GM03348 (cell line): ENCODE measurements around the gene TMEM53.
"Not testable (repeated sequence)": the region's sequence is repeated elsewhere in the genome, so short reads cannot be mapped to it uniquely, and the experiment has no call there.

Source experiments
- DNase-seq: peaks from one replicate; pipeline ENCODE4 v3.0.0; 2012; ENCODE audit warnings: low spot score

TMEM53 gene

GRCh38 chr1:44672254-44672955, 1.9 kb downstream of the TMEM53 start:
- no peak for DNase-seq

DNA sequence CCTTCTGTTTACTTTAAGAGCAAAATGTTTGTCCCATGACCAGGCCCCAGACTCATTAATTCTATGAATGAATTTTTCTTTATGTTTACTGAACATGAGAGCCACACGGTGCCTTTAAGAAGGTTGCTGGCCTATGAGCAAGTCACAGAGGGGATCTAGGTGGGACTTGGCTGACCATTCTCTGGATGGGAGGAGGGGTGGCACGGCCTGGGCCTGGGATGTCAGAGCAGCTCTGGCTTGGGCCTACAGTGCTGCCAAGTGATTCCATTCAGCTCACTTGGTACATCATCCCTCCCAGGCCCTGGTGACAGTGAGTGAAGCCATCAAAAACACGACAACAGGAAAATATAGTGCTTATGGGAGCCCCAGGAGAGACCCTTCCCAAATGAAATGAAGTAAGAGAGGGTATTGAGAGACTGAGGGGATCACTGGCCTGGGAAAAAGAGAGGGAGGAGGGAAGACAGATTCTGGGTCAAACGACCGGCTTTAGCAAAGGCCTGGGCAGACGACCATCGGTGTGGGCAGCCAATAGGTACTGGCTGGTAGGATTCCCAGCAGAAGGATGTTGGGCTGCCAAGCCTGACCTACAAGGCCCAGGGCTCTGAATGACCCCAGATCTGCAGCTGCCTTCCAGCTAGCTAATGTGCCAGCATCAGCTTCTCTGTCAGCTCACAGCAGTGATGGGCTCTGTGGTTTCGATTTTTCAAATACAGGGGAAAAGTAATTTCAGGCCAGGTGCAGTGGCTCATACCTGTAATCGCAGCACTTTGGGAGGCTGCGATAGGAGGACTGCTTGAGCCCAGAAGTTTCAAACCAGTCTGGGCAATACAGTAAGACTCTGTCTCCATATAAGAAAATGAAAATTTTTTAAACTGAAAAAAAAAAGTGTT, 3.3 kb downstream of the TMEM53 start:
- no peak for DNase-seq

GRCh38 chr1:44666719-44667118, 7.6 kb downstream of the TMEM53 start:
- not testable (repeated sequence) for DNase-seq

GRCh38 chr1:44664730-44665370, 9.4 kb downstream of the TMEM53 start:
- no peak for DNase-seq

GRCh38 chr1:44663417-44663816, 10.9 kb downstream of the TMEM53 start:
- no peak for DNase-seq

DNA sequence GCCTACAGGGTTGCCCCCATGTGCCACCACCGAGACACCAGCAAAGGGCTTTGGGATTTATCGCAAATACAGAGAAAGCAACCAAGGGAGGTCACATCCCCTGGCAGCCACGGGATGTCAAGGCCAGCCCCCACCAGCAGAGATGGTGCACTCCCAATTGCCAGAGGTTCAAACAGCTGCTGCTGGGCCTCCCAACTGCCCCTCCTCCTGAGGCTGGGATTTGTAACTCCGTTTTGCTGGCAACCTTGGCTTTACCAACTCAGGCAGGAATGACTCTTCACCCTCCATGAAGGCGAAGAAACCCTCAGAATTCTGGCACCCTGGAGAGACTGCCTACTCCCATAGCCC, 11.6 kb downstream of the TMEM53 start:
- DNase-seq = no peak

DNA sequence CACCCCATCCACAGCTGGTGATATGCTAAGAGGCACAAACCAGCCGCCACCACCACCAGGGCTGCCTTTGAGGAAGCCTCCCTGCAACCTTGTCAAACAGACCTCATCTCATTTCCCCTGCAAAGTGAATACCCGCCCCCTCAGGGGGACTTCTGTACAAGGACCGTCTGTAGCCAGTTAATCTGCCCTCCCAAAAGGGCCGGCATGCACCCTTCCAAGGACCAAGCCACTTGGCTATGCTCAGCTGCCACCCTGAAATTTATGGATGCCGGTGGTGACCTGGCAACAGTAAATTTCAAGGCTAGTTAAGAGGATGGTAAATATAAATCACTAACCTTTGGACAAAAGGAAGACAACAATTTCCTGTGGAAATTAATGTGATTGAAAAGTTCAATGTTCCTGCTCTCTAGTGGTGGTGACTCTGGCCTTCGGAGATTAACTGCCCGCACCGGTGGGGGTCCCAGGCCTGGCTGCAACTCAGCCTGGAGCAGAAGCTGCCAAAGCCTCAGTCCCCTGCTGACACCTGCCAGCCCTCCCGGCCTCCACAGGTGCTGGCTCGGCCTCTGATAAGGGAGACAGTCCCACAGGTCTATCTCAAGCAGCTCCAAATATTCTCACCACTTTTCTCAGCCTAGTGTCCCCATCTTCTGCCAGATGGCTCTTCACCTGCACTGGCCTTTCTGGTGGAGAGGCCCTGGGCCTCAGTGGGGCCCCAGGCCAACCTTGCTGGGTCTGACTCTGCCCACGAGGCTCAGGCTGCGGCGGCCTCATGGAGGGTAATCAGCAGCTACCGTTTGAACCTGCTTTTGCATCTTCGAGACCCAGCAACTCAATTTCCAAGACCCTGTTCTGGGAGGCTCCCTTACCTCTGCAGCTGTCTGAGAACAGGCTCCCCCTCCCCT, 12.2 kb downstream of the TMEM53 start:
- DNase-seq = no peak

GRCh38 chr1:44660176-44660575, 14.1 kb downstream of the TMEM53 start:
- DNase-seq = no peak

GRCh38 chr1:44659566-44659965, 14.7 kb downstream of the TMEM53 start:
- DNase-seq = no peak

- peak; percentile 57 for DNase-seq
Observed at GRCh38 chr1:44655609-44656008, 18.7 kb downstream of the TMEM53 start.

- no peak for DNase-seq
Observed at GRCh38 chr1:44654621-44655187, 19.6 kb downstream of the TMEM53 start.

DNA sequence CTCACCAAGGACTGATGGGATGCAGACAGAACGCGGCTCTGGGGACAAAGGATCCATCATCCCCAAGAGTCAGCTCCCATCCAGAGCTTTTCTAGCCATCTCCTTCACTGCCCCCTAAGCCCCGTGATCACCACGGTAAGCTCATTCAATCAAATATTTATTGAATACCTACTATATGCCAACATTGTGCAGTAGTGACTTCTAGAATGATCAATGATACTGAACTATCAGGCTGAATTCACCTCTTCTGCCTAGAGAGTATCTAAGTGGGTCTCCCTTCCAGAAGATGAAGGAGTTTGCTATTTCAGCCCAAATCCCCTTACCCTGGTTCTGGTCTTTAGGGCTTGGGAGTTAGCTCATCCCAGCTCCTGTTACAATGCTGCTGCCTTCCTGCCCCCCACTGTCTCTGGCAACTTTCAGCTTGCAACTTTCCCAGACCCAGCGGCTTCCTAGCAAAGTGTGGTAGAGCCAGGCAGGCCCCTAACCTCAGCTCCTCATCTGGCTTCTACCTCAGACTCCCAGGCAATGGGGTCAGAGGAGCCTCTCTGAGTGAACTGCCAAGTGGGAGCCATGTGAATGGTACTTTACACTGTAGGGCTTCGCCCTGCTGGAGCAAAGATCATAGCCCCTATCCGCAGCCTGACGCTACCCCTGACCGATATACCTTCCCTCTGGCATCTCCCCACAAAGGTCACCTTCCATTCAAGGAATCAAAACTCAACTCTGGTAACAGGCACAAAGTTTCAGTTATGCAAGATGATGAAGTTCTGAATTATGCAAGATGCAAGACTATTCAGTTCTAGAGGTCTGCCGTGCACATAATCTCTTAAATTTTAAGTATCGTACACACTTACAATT, 20.9 kb downstream of the TMEM53 start:
- DNase-seq = no peak

DNA sequence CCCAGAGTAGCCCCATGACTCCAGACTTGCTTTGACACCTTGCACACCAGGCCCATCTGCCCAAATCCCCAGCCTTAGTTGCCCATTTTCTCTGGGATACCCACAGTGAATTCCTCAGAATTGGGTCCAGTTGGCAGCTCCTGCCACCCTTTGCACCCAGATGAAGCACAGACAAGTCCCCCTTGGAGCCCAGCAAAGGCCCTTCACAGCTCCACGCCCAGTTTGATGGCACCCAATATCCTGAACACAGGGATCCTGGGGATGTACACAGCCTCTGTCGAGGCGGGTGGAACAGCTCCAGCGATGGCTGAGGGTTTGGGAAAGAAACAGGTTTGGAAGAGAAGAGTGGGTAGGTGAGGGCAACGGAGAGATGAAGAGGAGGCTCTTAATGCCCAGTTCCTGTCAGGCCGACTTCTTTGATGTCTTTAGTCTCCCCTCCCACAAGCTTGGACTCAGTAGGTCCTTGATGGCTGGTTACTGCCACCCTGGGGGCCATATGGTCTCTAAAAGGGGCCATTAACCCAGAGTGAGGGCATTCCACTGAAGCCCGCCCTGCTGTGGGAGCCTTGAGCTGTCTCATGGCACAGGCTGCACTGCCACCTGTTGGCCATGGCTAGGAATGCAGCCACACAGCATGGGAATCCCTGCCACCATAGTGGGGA, 21.7 kb downstream of the TMEM53 start:
- DNase-seq = peak; percentile 88

DNA sequence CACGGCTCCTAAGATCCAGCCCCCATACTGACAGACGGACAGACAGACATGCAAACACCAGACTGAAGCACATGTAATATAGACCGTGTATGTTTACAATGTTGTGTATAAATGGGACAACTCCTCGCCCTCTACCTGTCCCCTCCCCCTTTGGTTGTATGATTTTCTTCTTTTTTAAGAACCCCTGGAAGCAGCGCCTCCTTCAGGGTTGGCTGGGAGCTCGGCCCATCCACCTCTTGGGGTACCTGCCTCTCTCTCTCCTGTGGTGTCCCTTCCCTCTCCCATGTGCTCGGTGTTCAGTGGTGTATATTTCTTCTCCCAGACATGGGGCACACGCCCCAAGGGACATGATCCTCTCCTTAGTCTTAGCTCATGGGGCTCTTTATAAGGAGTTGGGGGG, 23.2 kb downstream of the TMEM53 start:
- DNase-seq = no peak

DNA sequence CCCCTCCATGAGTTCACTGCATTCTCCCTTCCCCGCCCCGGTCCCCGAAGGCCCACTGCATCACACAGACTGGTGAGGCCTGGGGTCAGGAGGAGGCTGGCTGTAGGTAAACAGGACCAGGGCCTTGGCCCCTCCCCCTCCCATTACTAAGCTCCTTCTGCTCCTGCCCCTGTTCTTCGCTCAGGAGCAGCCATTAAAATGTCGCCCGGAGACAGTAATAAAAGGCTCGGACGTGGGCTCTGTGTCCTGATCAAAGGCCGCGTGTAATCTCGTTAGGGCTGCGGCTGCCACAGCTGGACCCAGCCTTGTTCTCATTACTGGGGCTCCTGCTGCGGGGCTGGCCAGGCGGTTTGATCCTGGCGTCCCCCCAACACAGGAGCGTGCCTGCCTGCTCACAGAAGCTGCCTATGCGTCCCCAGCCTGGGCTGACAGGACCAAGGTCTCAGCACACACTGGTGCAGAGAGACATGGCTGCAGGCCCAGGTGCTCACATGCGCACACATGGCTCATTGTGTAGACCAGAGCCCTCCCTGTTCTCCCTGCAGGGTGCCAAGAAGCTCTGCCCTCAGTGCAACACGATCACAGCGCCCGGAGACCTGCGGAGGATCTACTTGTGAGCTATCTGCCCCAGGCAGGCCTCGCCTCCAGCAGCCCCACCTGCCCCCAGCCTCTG, 24.0 kb downstream of the TMEM53 start:
- no peak for DNase-seq

DNA sequence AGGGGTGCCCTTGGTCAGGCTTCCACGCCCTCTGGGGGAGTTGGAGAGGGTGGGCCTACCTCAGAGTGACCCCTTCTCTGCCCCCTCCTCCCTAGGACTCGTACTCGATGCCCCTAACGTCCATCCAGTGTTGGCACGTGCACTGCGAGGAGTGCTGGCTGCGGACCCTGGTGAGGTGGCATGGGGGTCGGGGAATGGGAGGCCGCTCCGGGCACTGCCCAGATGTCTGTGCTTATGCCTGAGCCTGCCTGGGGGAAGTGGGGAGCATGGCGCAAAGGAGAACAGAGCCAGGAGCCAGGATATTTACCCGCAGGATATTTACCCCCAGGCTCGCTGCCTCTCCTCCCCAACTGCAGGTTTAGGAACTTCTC, 24.5 kb downstream of the TMEM53 start:
- no peak for DNase-seq

GRCh38 chr1:44648529-44649250, 25.6 kb downstream of the TMEM53 start:
- no peak for DNase-seq

- DNase-seq = no peak
Observed at GRCh38 chr1:44647896-44648295, 26.4 kb downstream of the TMEM53 start.
